ENCODE measurements around the gene ELMOD1. TPM values are rescaled to one million over a fixed set of nuclear protein-coding genes. Genes with fewer than 3 reads are reported as not detected.

ELMOD1 gene
- total and polyA plus RNA-seq, 2 of the 4 experiments (the other 2 are of a cell fraction) = 0.18 to 0.29 TPM

- Histone ChIP-seq H3K23ac (ENCODE audit: low read depth, low read length) (no peak overlapping the region), H3K4me2 (ENCODE audit: low read depth, low read length) (no peak overlapping the region), H3K9ac (ENCODE audit: low read depth, low read length) (no peak overlapping the region), H2BK120ac (ENCODE audit: low read depth, low read length) (no peak overlapping the region), H2BK15ac (ENCODE audit: low read depth, low read length) (no peak overlapping the region), H2BK5ac (ENCODE audit: low read depth, low read length, poor library complexity, severe bottlenecking) (no peak overlapping the region), H2BK20ac (ENCODE audit: low read depth, low read length) (no peak overlapping the region), H2AK5ac (ENCODE audit: low read depth, low read length) (no peak overlapping the region), H3K18ac (ENCODE audit: low read depth, low read length) (no peak overlapping the region), H3K27me3 (ENCODE audit: control insufficient read depth, insufficient read depth, low read length) (peaks cover 8% of the 10 kb centered on the region), H3K56ac (ENCODE audit: extremely low read depth, insufficient read depth, low read length) (no peak overlapping the region), H2AK9ac (replicated peaks; ENCODE audit: low read depth, low read length, poor library complexity) (no peak overlapping the region), H4K20me1 (ENCODE audit: insufficient read depth, low read length) (no peaks in the 10 kb centered on the region), H3K9me3 (ENCODE audit: control insufficient read depth, insufficient read depth, low read length) (no peaks in the 10 kb centered on the region), H3K14ac (replicated peaks; ENCODE audit: low read depth, low read length) (no peak overlapping the region), H3K79me1 (ENCODE audit: low read depth in 1 of 2, low read length in 2 of 2) (no peaks in the 10 kb centered on the region), H3K4me1 (ENCODE audit: control insufficient read depth, insufficient read depth, low read length) (no peaks in the 10 kb centered on the region), H3K4ac (ENCODE audit: low read depth, low read length) (no peak overlapping the region), H3K36me3 (ENCODE audit: control insufficient read depth, insufficient read depth, low read length) (no peaks in the 10 kb centered on the region), H4K5ac (ENCODE audit: low read depth, low read length) (no peak overlapping the region), H3K9me1 (ENCODE audit: insufficient read depth, low read length) (no peaks in the 10 kb centered on the region), H2AFZ (replicated peaks; ENCODE audit: low read length, poor library complexity) (no peak overlapping the region), H3K27ac (ENCODE audit: insufficient read depth, low read length) (no peak overlapping the region), H3K4me3 (ENCODE audit: insufficient read depth, low read depth, low read length) (no peak overlapping the region), H4K91ac (ENCODE audit: insufficient read depth, low read depth, low read length) (no peak overlapping the region), H4K8ac (ENCODE audit: low read depth in 2 of 2, low read length in 2 of 2) (no peak overlapping the region)
- WGBS, 2 experiments (ENCODE audit: extremely low coverage in 2 of 2, insufficient read length in 1 of 2) = no CpG with 5 or more reads among the region's 3 CpGs
- ChIA-PET CTCF (interaction anchor here (0.7 kb wide), 1 partner anchor 193 kb away, joined by 3 read pairs; no protein-coding TSS in a partner anchor), POLR2A (ENCODE audit: unreplicated experiment) (no interaction called here)
- no peak for DNase-seq
- intact Hi-C loops (cut with micrococcal nuclease) = no loop called here
- dilution Hi-C loops (cut with HindIII; ENCODE audit: low sequenced_read_pairs, unreplicated experiment) = no loop called here
- ATAC-seq (ENCODE audit: low read depth) = no peak
- TF ChIP-seq CEBPB (IDR thresholded peaks at IDR 0.05; ENCODE audit: low read depth, low read length) (no peak), NFE2L2 (IDR thresholded peaks at IDR 0.05; ENCODE audit: low read depth, low read length) (no peak), MAZ (IDR thresholded peaks at IDR 0.05; ENCODE audit: borderline replicate concordance, low read depth, low read length) (no peak), FOS (IDR thresholded peaks at IDR 0.05; ENCODE audit: low read depth, low read length) (no peak), RFX5 (IDR thresholded peaks at IDR 0.05; ENCODE audit: low read depth, low read length) (no peak), SMC3 (IDR thresholded peaks at IDR 0.05; ENCODE audit: low read depth, low read length) (no peak), CHD1 (IDR thresholded peaks at IDR 0.05; ENCODE audit: low read depth, low read length) (no peak), POLR2A (IDR thresholded peaks at IDR 0.05; ENCODE audit: low read depth, low read length) (no peak), BHLHE40 (IDR thresholded peaks at IDR 0.05; ENCODE audit: low read depth, low read length) (no peak), RCOR1 (IDR thresholded peaks at IDR 0.05; ENCODE audit: insufficient replicate concordance, low read length) (no peak), MAFK (IDR thresholded peaks at IDR 0.05; ENCODE audit: low read depth, low read length) (no peak), RAD21 (IDR thresholded peaks at IDR 0.05; ENCODE audit: low read length) (no peak), MXI1 (IDR thresholded peaks at IDR 0.05; ENCODE audit: borderline replicate concordance, low read depth, low read length) (no peak)
- TF ChIP-seq, protein P1, sequence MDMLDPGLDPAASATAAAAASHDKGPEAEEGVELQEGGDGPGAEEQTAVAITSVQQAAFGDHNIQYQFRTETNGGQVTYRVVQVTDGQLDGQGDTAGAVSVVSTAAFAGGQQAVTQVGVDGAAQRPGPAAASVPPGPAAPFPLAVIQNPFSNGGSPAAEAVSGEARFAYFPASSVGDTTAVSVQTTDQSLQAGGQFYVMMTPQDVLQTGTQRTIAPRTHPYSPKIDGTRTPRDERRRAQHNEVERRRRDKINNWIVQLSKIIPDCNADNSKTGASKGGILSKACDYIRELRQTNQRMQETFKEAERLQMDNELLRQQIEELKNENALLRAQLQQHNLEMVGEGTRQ (IDR thresholded peaks at IDR 0.05; ENCODE audit: low read depth, low read length) = no peak
- TF ChIP-seq, protein P2, sequence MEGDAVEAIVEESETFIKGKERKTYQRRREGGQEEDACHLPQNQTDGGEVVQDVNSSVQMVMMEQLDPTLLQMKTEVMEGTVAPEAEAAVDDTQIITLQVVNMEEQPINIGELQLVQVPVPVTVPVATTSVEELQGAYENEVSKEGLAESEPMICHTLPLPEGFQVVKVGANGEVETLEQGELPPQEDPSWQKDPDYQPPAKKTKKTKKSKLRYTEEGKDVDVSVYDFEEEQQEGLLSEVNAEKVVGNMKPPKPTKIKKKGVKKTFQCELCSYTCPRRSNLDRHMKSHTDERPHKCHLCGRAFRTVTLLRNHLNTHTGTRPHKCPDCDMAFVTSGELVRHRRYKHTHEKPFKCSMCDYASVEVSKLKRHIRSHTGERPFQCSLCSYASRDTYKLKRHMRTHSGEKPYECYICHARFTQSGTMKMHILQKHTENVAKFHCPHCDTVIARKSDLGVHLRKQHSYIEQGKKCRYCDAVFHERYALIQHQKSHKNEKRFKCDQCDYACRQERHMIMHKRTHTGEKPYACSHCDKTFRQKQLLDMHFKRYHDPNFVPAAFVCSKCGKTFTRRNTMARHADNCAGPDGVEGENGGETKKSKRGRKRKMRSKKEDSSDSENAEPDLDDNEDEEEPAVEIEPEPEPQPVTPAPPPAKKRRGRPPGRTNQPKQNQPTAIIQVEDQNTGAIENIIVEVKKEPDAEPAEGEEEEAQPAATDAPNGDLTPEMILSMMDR (conservative IDR thresholded peaks at IDR 0.05; ENCODE audit: low read depth, low read length) = no peak
- TF ChIP-seq, protein P3, sequence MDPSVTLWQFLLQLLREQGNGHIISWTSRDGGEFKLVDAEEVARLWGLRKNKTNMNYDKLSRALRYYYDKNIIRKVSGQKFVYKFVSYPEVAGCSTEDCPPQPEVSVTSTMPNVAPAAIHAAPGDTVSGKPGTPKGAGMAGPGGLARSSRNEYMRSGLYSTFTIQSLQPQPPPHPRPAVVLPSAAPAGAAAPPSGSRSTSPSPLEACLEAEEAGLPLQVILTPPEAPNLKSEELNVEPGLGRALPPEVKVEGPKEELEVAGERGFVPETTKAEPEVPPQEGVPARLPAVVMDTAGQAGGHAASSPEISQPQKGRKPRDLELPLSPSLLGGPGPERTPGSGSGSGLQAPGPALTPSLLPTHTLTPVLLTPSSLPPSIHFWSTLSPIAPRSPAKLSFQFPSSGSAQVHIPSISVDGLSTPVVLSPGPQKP (IDR thresholded peaks at IDR 0.05; ENCODE audit: borderline replicate concordance, low read depth, low read length) = no peak
- BruUV-seq (replicated peaks) = no TSS peak
- in situ Hi-C loops (cut with MboI; ENCODE audit: low sequenced_read_pairs) = no loop called here
These were observed 122.1 kb downstream of the ELMOD1 start for GRCh38 chr11:107713009-107713408.
